Activated CD4-positive, alpha-beta memory T cell treated with anti-CD3 and anti-CD28 coated beads, Interleukin-2, amount 10 ng/mL, durations not matched to agents 7 days and 5 days (primary cell): ENCODE results near the gene SULF2. TPM values are rescaled to one million over a fixed set of nuclear protein-coding genes. Genes with fewer than 3 reads are reported as not detected.
A peak's percentile ranks its signal among the peaks of the same experiment; 100 is the strongest.

Experiments used
- CTCF ChIA-PET: fragments of 350-600 bp; sonication (Branson Sonifier 250); formaldehyde crosslinking; loops from one replicate; lab custom pipeline; 2021; ENCODE audit warnings: antibody characterized with exemption, inconsistent platforms; lab: Charles Lee
- POLR2A ChIA-PET: fragments of 350-600 bp; sonication (Branson Sonifier 250); formaldehyde crosslinking; loops from one replicate; lab custom pipeline; 2021; ENCODE audit warnings: antibody characterized with exemption; lab: Charles Lee
- DNase-seq: peaks from one replicate; pipeline ENCODE4 v3.0.0-alpha.2; 2020
- H3K27ac Mint-ChIP-seq: one replicate; pipeline ENCODE4 v1.8.0; 2021; ENCODE audit warnings: mild to moderate bottlenecking, mixed read lengths
- H3K27me3 Mint-ChIP-seq: one replicate; pipeline ENCODE4 v1.8.0; 2021; ENCODE audit warnings: mixed read lengths
- H3K36me3 Mint-ChIP-seq: one replicate; pipeline ENCODE4 v1.8.0; 2021; ENCODE audit warnings: low read depth, mixed read lengths
- H3K4me1 Mint-ChIP-seq: one replicate; pipeline ENCODE4 v1.8.0; 2021; ENCODE audit warnings: mixed read lengths
- H3K4me3 Mint-ChIP-seq: one replicate; pipeline ENCODE4 v1.8.0; 2021; ENCODE audit warnings: mild to moderate bottlenecking, mixed read lengths
- H3K9me3 Mint-ChIP-seq: one replicate; pipeline ENCODE4 v1.8.0; 2021; ENCODE audit warnings: mixed read lengths
- total RNA-seq, 2 experiments: library from RNA; stranded (reverse); gene quantifications; one replicate each; pipeline ENCODE4 v1.2.3, GENCODE V29; 2021

SULF2 gene
- total RNA-seq, 2 experiments from 2014 or later, result 0.71 to 1.1 TPM

GRCh38 chr20:47786765-47787107 lies 1.5 kb upstream of the SULF2 start:
- no peak for DNase-seq
- CTCF ChIA-PET, result no interaction called here
- peaks cover 3% of the 10 kb centered on the region for H3K36me3 Mint-ChIP-seq
- no peaks in the 10 kb centered on the region for H3K9me3 Mint-ChIP-seq
- no peak overlapping the region for H3K27ac Mint-ChIP-seq
- peak overlapping the region; percentile 71 for H3K4me3 Mint-ChIP-seq
- H3K27me3 Mint-ChIP-seq, result peaks cover 79% of the 10 kb centered on the region
- peaks cover 15% of the 10 kb centered on the region for H3K4me1 Mint-ChIP-seq
- POLR2A ChIA-PET, result interaction anchor here (1.1 kb wide), 1 partner anchor 59 kb away, joined by 3 read pairs; no protein-coding TSS in a partner anchor

DNA sequence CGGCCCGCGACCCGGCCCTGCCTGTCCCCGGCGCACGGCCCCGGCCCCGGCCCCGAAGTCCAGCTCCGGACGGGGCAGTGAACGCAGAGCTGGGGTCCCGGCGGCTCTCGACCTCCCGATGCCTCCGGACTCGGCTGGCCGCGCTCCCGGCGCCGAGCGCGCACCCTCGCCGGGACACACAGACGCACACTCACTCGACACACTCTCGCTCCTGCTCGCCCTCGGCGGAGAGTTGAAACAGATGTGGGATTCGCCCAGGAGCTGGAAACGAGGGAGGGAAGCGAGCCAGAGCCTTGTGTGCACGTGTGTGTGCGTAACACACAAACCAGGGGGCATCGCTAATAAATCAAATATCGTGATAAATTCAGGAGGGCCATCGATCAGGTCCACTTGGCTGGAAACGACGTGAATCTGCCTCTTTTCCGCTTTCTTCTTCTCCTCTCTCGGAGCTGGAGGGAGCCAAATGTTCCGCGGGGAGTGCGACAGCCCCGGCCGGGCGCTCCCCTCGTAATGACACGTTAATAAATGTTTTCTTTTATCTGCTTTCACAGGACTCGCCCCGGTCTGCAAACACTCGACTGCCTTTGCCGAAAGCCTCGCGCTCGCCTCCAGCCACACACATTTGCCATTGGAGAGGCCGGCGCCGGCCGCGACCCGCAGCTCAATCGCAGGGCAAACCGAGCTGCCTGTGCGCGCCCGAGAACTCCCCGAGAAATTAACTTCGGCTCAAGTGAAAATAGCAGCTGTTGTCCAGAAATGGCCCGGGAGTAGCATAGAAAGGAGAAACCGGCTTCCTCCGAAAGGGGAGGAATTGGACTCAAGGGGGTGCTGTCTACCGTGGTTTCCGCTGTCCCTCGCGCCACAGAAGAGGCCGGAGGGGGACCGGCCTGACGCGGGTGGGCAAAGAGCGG lies 828 bp upstream of the SULF2 start:
- peak; percentile 28 for DNase-seq
- Mint-ChIP-seq H3K4me3 (peak overlapping the region; percentile 71), H3K27ac (no peak overlapping the region), H3K4me1 (peaks cover 15% of the 10 kb centered on the region), H3K9me3 (no peaks in the 10 kb centered on the region), H3K36me3 (peaks cover 3% of the 10 kb centered on the region), H3K27me3 (peaks cover 72% of the 10 kb centered on the region)
- ChIA-PET CTCF (no interaction called here), POLR2A (interaction anchor here (1.1 kb wide), 1 partner anchor 58 kb away, joined by 3 read pairs; no protein-coding TSS in a partner anchor)

DNA sequence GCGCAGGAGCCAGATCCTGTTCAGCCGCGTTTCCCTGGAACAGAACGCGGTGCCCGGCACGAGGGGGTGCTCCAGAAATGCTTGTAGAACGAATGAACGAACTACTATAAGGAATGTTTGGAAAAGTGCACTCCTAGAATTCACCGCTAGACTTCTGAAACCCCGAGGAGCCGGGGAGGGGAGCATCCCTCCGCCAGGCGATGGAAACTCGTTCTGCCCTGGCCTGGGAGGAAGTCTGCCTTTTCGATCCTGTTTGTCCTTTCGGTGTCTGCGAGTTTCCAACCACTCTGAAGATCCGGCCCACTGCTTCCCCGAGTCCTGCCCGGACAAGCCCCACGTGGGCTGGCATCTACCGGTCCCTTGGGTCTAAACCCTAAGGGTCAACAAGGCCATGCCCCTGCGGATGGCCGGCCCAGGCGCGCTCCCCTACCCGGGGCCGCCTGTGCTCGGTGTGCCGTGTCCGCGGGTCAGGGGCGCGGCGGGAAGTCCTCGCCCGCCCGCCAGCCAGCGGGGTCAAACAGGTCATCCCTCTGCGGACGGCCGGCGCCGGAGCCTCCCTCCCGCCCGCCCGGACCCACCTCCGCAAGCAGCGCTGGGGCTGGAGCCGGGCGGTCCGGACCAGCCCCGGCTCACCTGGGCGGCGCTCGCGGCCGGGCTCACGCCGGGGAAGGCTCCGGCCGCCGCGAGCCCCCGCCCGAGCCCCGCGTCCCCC lies 526 bp downstream of the SULF2 start:
- Mint-ChIP-seq H3K36me3 (peaks cover 3% of the 10 kb centered on the region), H3K4me3 (peak overlapping the region; percentile 41), H3K27ac (no peak overlapping the region), H3K9me3 (no peaks in the 10 kb centered on the region), H3K4me1 (peaks cover 15% of the 10 kb centered on the region), H3K27me3 (peaks cover 62% of the 10 kb centered on the region)
- ChIA-PET POLR2A (no interaction called here), CTCF (no interaction called here)
- no peak for DNase-seq

DNA sequence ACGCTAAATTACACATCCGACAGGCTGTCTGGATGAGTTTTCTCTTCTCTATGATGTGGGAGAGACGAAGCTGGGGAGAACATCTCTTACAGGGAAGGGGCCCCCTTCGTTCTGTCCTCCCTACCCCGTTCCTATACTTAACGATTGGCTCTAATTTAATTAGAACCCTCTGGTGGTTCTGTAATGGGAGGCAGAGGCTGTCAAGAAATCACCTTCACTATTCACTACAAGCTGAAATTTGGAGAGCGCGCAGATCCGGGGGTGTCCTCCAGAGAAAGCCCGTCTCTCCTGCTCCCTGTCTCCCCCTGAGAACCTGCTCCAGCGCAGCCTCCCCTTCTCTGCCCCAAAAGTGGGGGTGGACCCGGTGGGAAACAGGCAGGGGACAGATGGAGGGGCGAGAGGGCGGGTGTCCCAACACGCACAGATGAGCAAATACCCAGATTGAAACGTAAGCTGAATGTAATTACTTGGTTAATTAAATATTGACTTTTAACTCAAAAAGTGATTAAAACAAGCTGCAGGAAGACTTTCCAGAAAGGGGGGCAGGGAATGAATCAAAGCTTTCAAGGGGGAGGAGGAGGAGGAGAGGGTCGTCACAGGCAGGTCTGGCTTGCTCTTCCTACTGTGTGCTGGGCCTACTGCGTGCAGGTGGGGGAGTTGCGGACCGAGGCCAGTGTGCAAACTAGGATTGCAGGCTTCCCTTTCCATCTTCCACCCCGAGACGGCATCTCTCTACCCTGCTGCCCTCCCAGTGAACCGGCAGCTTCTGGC lies 1.3 kb downstream of the SULF2 start:
- POLR2A ChIA-PET, result no interaction called here
- Mint-ChIP-seq H3K4me1 (peaks cover 15% of the 10 kb centered on the region), H3K27ac (no peak overlapping the region), H3K36me3 (peaks cover 3% of the 10 kb centered on the region), H3K27me3 (peaks cover 56% of the 10 kb centered on the region), H3K9me3 (no peaks in the 10 kb centered on the region), H3K4me3 (peak overlapping the region; percentile 41)
- no peak for DNase-seq
- CTCF ChIA-PET, result interaction anchor here (0.8 kb wide), 1 partner anchor 120 kb away, joined by 3 read pairs; no protein-coding TSS in a partner anchor

DNA sequence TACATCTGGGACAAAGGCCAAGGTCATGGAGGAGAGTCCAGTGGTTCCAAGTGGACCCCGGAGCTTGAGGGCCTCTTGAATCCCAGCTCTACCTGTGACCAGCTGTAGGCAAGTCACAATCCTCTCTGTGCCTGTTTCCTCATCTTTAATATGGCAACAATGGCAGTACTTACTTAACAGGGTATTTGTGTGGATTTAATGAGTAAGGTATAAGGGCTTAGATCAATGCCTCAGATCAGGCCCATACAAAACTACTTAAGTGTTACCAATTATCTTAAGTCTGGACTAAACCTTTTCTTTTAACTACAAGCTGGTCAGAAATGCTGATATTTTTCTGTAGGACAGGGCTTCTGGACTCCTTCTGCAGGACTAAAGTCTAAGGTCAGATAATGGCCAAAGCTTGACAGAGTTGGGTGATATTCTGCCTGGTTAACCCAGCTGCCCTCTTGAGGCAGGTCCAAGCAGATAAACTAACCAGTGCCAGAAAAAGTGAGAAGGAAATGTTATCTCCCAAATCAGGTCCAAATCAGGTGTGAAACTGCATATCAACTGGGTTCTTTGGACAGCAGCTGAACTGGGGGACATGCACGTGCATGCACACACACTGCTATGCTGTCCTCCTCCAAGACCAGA lies 2.2 kb downstream of the SULF2 start:
- POLR2A ChIA-PET, result no interaction called here
- no peak overlapping the region for H3K4me3 Mint-ChIP-seq
- DNase-seq, result no peak
- H3K4me1 Mint-ChIP-seq, result peaks cover 15% of the 10 kb centered on the region
- peaks cover 3% of the 10 kb centered on the region for H3K36me3 Mint-ChIP-seq
- H3K27ac Mint-ChIP-seq, result no peak overlapping the region
- H3K27me3 Mint-ChIP-seq, result peaks cover 49% of the 10 kb centered on the region
- H3K9me3 Mint-ChIP-seq, result no peaks in the 10 kb centered on the region
- CTCF ChIA-PET, result no interaction called here

DNA sequence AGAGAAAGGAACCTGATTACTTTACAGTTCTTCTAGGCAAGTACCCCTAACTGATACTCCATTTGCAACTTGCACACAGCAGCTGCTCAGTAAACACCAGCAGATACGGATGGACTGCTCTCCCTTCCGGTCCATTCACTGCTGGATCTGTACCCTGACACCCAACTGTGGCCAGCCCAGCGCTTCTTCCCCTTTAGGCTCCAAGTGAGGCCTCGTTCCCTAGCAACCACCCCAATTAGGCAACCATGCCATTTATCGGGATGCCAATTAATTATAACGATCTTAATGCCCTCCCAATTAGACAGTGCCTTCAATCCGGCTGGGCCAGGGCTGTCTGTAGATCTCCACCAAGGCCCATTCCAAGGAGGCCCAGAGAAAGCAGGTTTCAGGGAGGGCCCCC lies 3.2 kb downstream of the SULF2 start:
- no peak overlapping the region for H3K4me3 Mint-ChIP-seq
- ChIA-PET POLR2A (interaction anchor here (1.0 kb wide), 1 partner anchor 55 kb away, joined by 3 read pairs; no protein-coding TSS in a partner anchor), CTCF (interaction anchor here (0.6 kb wide), 1 partner anchor 620 kb away, joined by 3 read pairs; no protein-coding TSS in a partner anchor)
- peaks cover 44% of the 10 kb centered on the region for H3K27me3 Mint-ChIP-seq
- H3K36me3 Mint-ChIP-seq, result peaks cover 3% of the 10 kb centered on the region
- H3K4me1 Mint-ChIP-seq, result peaks cover 15% of the 10 kb centered on the region
- peaks cover 2% of the 10 kb centered on the region for H3K9me3 Mint-ChIP-seq
- H3K27ac Mint-ChIP-seq, result no peak overlapping the region
- no peak for DNase-seq

GRCh38 chr20:47781632-47782031 lies 3.6 kb downstream of the SULF2 start:
- no peak overlapping the region for H3K27ac Mint-ChIP-seq
- H3K4me1 Mint-ChIP-seq, result peaks cover 15% of the 10 kb centered on the region
- peaks cover 3% of the 10 kb centered on the region for H3K36me3 Mint-ChIP-seq
- no peak for DNase-seq
- ChIA-PET CTCF (interaction anchor here (0.6 kb wide), 1 partner anchor 620 kb away, joined by 3 read pairs; no protein-coding TSS in a partner anchor), POLR2A (interaction anchor here (1.0 kb wide), 1 partner anchor 54 kb away, joined by 3 read pairs; no protein-coding TSS in a partner anchor)
- peaks cover 2% of the 10 kb centered on the region for H3K9me3 Mint-ChIP-seq
- no peak overlapping the region for H3K4me3 Mint-ChIP-seq
- H3K27me3 Mint-ChIP-seq, result peaks cover 43% of the 10 kb centered on the region

DNA sequence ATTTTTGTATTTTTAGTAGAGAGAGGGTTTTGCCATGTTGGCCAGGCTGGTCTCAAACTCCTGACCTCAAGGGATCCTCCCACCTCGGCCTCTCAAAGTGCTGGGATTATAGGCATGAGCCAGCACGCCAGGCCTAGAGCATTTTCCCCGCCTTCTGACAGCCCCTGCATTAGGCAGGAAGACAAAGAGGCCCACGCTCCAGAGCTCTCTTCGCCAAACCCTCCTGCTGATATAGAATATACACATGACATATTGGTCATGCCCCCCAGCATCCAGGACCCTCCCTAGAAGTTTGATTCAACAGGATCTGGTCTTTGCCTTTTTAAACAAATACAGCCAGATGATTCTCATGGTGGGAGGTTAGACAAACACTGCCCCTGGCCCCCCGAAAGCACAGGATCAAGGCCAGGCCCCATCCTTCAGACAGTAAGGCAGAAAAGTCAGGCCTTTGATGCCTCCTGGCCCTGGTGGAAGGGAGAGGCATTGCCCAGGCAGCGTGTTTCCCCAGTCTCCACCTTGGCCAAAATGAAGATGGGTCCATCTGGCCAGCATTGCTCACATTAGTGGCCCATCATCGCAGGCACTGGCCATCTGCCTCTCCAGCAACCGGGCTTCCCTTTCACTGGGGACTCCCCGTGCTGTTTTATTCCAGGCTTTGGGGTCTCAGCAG lies 4.4 kb downstream of the SULF2 start:
- DNase-seq, result no peak
- peaks cover 8% of the 10 kb centered on the region for H3K4me1 Mint-ChIP-seq
- peaks cover 3% of the 10 kb centered on the region for H3K36me3 Mint-ChIP-seq
- CTCF ChIA-PET, result no interaction called here
- H3K4me3 Mint-ChIP-seq, result no peak overlapping the region
- peaks cover 2% of the 10 kb centered on the region for H3K9me3 Mint-ChIP-seq
- POLR2A ChIA-PET, result no interaction called here
- H3K27me3 Mint-ChIP-seq, result peaks cover 37% of the 10 kb centered on the region
- no peak overlapping the region for H3K27ac Mint-ChIP-seq

- Mint-ChIP-seq H3K4me3 (no peak overlapping the region), H3K27ac (no peak overlapping the region), H3K36me3 (no peaks in the 10 kb centered on the region), H3K9me3 (peaks cover 2% of the 10 kb centered on the region), H3K4me1 (no peaks in the 10 kb centered on the region), H3K27me3 (peaks cover 27% of the 10 kb centered on the region)
- CTCF ChIA-PET, result no interaction called here
- no peak for DNase-seq
- POLR2A ChIA-PET, result no interaction called here
Observed at GRCh38 chr20:47778398-47779354, 6.6 kb downstream of the SULF2 start.

GRCh38 chr20:47777220-47777619 lies 8.1 kb downstream of the SULF2 start:
- Mint-ChIP-seq H3K36me3 (no peaks in the 10 kb centered on the region), H3K27ac (no peak overlapping the region), H3K4me3 (no peak overlapping the region), H3K27me3 (peaks cover 15% of the 10 kb centered on the region), H3K9me3 (peaks cover 2% of the 10 kb centered on the region), H3K4me1 (no peaks in the 10 kb centered on the region)
- CTCF ChIA-PET, result no interaction called here
- no peak for DNase-seq
- POLR2A ChIA-PET, result no interaction called here

- DNase-seq, result no peak
- H3K27ac Mint-ChIP-seq, result no peak overlapping the region
- H3K4me1 Mint-ChIP-seq, result no peaks in the 10 kb centered on the region
- POLR2A ChIA-PET, result no interaction called here
- H3K27me3 Mint-ChIP-seq, result peaks cover 12% of the 10 kb centered on the region
- H3K36me3 Mint-ChIP-seq, result no peaks in the 10 kb centered on the region
- H3K9me3 Mint-ChIP-seq, result peaks cover 2% of the 10 kb centered on the region
- H3K4me3 Mint-ChIP-seq, result no peak overlapping the region
- CTCF ChIA-PET, result interaction anchor here (1.8 kb wide), 1 partner anchor 52 kb away, joined by 5 read pairs; no protein-coding TSS in a partner anchor
Observed at GRCh38 chr20:47776639-47777038, 8.6 kb downstream of the SULF2 start.
